ENCODE measurements around the gene SRL. TPM values are rescaled to one million over a fixed set of nuclear protein-coding genes. Genes with fewer than 3 reads are reported as not detected.

The SRL gene
- total and polyA plus RNA-seq, 2 experiments from 2014 or later = not detected

GRCh38 chr16:4178468-4179010 lies 63.3 kb downstream of the SRL start:
- no peak overlapping the region for H3K27ac ChIP-seq (ENCODE audit: low read depth)
- ATAC-seq (no peak), DNase-seq (ENCODE audit: low spot score) (no peak)
- TF ChIP-seq POLR2AphosphoS5 (IDR thresholded peaks at IDR 0.05; ENCODE audit: low read depth) = no peak
- TF ChIP-seq, protein P1, sequence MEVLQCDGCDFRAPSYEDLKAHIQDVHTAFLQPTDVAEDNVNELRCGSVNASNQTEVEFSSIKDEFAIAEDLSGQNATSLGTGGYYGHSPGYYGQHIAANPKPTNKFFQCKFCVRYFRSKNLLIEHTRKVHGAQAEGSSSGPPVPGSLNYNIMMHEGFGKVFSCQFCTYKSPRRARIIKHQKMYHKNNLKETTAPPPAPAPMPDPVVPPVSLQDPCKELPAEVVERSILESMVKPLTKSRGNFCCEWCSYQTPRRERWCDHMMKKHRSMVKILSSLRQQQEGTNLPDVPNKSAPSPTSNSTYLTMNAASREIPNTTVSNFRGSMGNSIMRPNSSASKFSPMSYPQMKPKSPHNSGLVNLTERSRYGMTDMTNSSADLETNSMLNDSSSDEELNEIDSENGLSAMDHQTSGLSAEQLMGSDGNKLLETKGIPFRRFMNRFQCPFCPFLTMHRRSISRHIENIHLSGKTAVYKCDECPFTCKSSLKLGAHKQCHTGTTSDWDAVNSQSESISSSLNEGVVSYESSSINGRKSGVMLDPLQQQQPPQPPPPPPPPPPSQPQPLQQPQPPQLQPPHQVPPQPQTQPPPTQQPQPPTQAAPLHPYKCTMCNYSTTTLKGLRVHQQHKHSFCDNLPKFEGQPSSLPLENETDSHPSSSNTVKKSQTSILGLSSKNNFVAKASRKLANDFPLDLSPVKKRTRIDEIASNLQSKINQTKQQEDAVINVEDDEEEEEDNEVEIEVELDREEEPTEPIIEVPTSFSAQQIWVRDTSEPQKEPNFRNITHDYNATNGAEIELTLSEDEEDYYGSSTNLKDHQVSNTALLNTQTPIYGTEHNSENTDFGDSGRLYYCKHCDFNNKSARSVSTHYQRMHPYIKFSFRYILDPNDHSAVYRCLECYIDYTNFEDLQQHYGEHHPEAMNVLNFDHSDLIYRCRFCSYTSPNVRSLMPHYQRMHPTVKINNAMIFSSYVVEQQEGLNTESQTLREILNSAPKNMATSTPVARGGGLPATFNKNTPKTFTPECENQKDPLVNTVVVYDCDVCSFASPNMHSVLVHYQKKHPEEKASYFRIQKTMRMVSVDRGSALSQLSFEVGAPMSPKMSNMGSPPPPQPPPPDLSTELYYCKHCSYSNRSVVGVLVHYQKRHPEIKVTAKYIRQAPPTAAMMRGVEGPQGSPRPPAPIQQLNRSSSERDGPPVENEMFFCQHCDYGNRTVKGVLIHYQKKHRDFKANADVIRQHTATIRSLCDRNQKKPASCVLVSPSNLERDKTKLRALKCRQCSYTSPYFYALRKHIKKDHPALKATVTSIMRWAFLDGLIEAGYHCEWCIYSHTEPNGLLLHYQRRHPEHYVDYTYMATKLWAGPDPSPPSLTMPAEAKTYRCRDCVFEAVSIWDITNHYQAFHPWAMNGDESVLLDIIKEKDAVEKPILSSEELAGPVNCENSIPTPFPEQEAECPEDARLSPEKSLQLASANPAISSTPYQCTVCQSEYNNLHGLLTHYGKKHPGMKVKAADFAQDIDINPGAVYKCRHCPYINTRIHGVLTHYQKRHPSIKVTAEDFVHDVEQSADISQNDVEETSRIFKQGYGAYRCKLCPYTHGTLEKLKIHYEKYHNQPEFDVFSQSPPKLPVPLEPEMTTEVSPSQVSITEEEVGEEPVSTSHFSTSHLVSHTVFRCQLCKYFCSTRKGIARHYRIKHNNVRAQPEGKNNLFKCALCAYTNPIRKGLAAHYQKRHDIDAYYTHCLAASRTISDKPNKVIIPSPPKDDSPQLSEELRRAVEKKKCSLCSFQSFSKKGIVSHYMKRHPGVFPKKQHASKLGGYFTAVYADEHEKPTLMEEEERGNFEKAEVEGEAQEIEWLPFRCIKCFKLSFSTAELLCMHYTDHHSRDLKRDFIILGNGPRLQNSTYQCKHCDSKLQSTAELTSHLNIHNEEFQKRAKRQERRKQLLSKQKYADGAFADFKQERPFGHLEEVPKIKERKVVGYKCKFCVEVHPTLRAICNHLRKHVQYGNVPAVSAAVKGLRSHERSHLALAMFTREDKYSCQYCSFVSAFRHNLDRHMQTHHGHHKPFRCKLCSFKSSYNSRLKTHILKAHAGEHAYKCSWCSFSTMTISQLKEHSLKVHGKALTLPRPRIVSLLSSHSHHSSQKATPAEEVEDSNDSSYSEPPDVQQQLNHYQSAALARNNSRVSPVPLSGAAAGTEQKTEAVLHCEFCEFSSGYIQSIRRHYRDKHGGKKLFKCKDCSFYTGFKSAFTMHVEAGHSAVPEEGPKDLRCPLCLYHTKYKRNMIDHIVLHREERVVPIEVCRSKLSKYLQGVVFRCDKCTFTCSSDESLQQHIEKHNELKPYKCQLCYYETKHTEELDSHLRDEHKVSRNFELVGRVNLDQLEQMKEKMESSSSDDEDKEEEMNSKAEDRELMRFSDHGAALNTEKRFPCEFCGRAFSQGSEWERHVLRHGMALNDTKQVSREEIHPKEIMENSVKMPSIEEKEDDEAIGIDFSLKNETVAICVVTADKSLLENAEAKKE (CRISPR knock-in tag; IDR thresholded peaks at IDR 0.05) = no peak
- TF ChIP-seq REST (IDR thresholded peaks at IDR 0.05; ENCODE audit: unreplicated experiment) = no peak
- TF ChIP-seq JUNB (IDR thresholded peaks at IDR 0.05; ENCODE audit: unreplicated experiment) = no peak
- TF ChIP-seq CREB1 (CRISPR knock-in tag; IDR thresholded peaks at IDR 0.05; ENCODE audit: low read depth) = no peak
- no peak for TF ChIP-seq EZH2 (IDR thresholded peaks at IDR 0.05; ENCODE audit: low read depth, unreplicated experiment)
- no peak overlapping the region for H3K4me3 ChIP-seq
- H3K4me2 ChIP-seq = no peak overlapping the region
- H2AFZ ChIP-seq = no peak overlapping the region
- H3K4me3 Mint-ChIP-seq = no peak overlapping the region
- H3K9me3 Mint-ChIP-seq = no peaks in the 10 kb centered on the region
- H3F3A ChIP-seq (replicated peaks; ENCODE audit: low read depth) = peaks cover 7% of the 10 kb centered on the region
- H3K79me2 ChIP-seq (replicated peaks; ENCODE audit: insufficient read depth) = no peaks in the 10 kb centered on the region
- H3K36me3 Mint-ChIP-seq (ENCODE audit: low read depth) = no peaks in the 10 kb centered on the region
- H3K9me2 ChIP-seq (ENCODE audit: insufficient read depth) = no peaks in the 10 kb centered on the region
- H3K27ac Mint-ChIP-seq = no peak overlapping the region
- peaks cover 6% of the 10 kb centered on the region; the same call in 1 of the 2 replicates for H3K4me1 ChIP-seq (ENCODE audit: insufficient read depth)
- H3K27me3 Mint-ChIP-seq (ENCODE audit: insufficient read depth, low read depth, poor library complexity) = peaks cover 6% of the 10 kb centered on the region
- H3K36me3 ChIP-seq (ENCODE audit: insufficient read depth) = no peaks in the 10 kb centered on the region
- H4K20me1 ChIP-seq (replicated peaks; ENCODE audit: insufficient read depth) = no peaks in the 10 kb centered on the region
- no peaks in the 10 kb centered on the region for H3K27me3 ChIP-seq (ENCODE audit: insufficient read depth)
- peaks cover 6% of the 10 kb centered on the region for H3K4me1 Mint-ChIP-seq

Measured in GM23338 (cell line).